ENCODE data around the gene NPFFR1.

The NPFFR1 gene

DNA sequence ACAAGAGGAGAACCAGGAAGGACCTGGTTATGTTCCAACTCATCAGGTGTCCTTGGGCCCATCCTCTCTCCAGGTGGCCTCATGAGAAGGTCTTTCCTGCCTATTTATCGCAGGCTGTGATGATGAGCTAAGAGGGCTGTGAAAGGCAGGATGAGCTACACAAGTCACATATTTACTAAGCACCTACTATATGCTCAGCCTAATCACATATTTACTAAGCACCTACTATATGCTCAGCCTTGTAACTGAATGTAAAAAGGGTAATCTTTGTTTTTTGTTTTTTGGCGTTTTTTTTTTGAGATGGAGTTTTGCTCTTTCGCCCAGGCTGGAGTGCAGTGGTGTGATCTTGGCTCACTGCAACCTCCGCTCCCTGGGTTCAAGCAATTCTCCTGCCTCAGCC is 44.2 kb upstream of the NPFFR1 start:
- DNase-seq (ENCODE audit: low spot score), result no peak
- Histone ChIP-seq H3K27ac (no peak overlapping the region), H3K4me3 (no peak overlapping the region)
- TF ChIP-seq, protein P1, sequence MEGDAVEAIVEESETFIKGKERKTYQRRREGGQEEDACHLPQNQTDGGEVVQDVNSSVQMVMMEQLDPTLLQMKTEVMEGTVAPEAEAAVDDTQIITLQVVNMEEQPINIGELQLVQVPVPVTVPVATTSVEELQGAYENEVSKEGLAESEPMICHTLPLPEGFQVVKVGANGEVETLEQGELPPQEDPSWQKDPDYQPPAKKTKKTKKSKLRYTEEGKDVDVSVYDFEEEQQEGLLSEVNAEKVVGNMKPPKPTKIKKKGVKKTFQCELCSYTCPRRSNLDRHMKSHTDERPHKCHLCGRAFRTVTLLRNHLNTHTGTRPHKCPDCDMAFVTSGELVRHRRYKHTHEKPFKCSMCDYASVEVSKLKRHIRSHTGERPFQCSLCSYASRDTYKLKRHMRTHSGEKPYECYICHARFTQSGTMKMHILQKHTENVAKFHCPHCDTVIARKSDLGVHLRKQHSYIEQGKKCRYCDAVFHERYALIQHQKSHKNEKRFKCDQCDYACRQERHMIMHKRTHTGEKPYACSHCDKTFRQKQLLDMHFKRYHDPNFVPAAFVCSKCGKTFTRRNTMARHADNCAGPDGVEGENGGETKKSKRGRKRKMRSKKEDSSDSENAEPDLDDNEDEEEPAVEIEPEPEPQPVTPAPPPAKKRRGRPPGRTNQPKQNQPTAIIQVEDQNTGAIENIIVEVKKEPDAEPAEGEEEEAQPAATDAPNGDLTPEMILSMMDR (IDR thresholded peaks at IDR 0.05), result no peak

DNA sequence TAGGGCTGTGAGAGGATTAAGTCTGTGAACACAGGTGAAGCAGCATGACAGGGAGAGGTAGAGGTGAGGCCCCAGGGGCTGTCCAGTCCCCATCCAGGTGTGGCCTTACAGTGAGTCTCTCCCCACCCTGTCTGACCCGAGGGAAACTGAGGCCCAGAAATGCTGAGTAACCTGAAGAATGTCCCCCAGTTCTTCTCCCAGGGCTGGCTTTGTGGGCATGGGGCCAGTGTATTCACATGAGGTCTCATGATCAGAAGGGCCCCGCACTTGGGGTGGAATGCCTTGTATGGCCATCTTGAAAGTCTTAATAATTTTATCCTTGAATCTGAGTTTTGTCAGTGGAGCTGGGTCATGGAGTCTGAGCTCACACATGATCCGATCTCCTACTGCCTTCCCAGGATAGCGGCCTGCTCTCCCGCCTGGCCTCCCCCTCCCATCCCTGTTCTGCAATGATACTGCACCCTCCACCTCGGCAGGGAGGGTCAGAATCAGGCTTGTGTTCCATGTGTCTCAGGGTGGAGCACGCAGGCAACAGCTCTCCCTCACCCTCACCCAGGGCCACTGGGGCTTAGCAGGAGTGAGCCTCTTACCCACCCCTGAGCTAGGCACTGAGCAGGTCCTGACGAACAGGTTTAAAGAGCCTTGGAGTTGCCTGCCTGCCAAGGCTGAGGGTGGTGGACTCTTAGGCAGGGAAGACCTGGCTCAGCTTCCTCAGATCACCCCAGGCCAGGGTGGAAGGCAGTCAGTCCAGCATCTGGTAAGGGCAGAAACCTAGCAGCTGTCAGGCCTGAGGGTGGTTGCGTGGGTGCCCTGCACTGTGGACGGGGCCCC is 41.4 kb upstream of the NPFFR1 start:
- no peak for DNase-seq (ENCODE audit: low spot score)
- no peak overlapping the region for H3K27ac ChIP-seq
- TF ChIP-seq, protein P1 (IDR thresholded peaks at IDR 0.05), result no peak
- H3K4me3 ChIP-seq, result no peak overlapping the region

DNA sequence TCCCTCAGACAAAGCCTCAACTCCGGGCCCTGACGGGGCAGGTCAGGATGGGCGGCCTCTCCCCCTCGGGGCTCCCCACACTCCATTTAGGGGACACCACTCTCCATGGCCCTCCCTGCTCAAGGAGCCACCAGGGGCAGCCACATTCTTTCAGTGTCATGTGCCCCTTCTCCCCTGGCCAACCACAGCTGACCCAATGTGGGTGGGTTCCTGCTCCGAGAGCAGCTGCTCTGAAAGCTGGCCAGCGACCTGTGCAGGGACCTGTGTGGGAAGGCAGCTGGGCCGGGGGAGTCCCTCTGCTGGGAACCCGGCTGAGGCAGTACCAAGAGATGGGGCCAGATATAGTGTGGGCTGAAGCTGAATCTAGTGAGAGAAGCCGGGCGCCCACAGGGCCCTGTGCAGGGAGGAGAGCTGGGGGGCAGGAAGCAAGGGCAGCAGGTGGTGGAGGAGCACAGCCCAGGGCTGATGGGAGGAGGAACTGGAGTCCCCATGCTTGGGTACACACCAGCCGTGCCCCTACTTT is 40.6 kb upstream of the NPFFR1 start:
- TF ChIP-seq, protein P1 (IDR thresholded peaks at IDR 0.05), result no peak
- H3K27ac ChIP-seq, result no peak overlapping the region
- no peak for DNase-seq (ENCODE audit: low spot score)
- no peak overlapping the region for H3K4me3 ChIP-seq

DNA sequence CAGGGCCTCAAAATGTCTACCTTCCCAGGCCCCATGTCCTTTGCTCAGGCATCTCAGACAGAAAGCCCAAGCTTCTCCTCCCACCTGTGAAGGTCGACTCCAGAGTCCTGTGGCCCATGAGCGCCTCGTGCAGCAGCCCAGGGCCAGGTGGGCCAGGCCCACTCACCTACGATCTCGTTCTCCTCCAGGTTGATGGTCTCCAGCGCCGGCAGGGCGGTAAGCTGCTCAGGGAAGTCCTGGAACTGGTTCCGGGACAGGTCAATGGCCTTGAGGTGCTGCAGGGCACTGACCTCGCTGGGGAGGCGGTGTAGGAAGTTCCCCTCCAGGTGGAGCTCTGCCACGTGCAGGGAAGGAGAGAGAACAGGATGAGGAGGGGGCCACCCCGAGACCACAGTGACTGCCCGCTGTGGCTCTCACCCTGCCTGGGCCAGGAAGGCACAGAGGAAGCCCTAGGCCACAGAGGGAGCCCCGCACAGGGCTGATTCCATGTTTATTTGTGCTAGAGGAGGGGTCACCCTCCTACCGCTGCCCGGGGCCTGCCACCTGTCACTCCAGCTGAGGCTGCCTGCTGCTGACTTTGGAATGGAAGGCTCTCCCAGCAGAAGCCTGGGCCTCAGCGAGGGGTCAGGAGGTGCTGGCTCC is 40.0 kb upstream of the NPFFR1 start:
- TF ChIP-seq, protein P1 (IDR thresholded peaks at IDR 0.05), result no peak
- H3K27ac ChIP-seq, result no peak overlapping the region
- no peak overlapping the region for H3K4me3 ChIP-seq
- no peak for DNase-seq (ENCODE audit: low spot score)

DNA sequence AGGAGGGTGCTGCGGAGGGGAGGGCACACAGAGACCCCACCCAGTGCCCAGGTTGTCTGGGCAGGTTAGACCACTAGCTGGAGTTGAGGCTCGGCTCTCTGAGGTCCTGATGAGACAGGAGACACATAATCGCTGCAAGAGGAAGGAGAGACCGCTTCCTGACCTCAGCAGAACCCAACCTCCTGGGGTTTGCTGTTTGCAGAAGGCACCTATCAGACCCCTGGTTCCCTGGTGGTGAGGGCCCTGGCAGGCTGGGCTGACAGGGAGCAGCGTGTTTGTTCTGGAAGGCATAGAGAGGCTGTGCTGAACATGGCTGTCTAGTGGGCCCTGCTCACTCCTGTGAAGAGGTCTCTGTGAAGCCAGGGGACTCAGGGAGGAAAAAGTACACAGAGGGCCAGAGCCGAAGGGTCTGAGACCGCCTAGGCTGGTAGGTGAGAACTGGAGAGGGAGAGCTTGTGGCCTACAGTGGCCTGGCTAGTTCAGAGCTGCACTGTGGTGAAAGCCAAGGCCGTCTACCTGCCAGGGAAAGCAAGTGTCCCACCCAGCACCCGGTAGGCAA is 39.4 kb upstream of the NPFFR1 start:
- TF ChIP-seq, protein P1 (IDR thresholded peaks at IDR 0.05), result no peak
- H3K27ac ChIP-seq, result no peak overlapping the region

DNA sequence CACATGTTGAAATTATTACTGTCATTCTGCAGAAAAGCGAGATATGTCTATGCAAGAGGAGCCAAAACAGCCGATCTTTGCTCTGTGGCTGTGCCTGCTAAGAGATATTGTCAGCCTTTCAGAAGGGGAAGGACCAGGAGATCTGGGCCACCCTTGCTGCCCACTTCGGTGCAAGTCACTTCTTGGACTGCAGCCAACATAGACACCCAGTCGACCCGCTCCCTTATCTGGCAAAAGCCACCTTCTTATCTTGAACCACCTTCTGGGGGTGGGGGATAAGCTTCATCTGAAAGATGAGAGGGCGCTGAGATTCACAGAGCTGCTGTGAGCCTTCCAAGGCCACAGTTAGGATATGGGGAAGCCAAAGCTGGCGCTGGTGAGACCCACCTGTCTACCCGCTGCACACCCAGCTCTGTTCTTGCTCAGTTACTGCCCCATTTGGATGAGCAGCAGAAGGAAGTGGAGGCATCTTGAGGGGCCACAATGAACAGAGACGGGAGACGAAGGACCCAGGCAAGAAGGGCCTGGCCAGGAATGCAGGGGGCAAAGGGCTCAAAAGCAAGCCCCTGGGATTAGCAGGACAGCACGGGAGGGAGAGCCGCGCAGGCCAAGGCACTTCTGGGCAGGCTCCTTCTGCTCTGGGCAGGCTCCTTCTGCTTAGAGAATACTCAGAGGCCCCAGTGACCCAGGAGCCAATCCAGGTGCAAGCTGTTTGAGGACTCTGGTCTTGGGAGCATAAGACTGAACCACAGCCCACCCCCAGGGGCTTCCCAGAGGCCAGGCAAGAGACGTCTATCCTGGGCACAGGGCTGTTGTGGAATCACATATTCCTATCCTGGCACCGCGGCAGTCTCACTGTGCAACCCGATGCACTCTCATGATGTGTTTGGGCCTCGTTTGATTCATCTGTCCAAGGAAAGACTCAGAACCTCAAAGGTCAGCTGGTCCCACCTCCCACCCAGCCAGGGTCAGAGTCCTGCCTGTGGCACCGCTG is 38.4 kb upstream of the NPFFR1 start:
- peak; percentile 59 for DNase-seq (ENCODE audit: low spot score)
- TF ChIP-seq, protein P1 (IDR thresholded peaks at IDR 0.05), result no peak
- no peak overlapping the region for H3K27ac ChIP-seq
- H3K4me3 ChIP-seq, result no peak overlapping the region

More for the DNA sequence above, 39.4 kb upstream of the NPFFR1 start:
- no peak for DNase-seq (ENCODE audit: low spot score)
- H3K4me3 ChIP-seq, result no peak overlapping the region

All from coronary artery (tissue), 2 donors.